HG03045 (cell line): ENCODE results near the gene ADAMTS13.

ENCODE experiments used
- ATAC-seq: cut with Tn5 transposase; IDR thresholded peaks from one replicate; pipeline ENCODE4 v1.9.1; 2021; ENCODE audit warnings: mild to moderate bottlenecking, moderate library complexity; ENCODE audit not compliant: unreplicated experiment

The ADAMTS13 gene

DNA sequence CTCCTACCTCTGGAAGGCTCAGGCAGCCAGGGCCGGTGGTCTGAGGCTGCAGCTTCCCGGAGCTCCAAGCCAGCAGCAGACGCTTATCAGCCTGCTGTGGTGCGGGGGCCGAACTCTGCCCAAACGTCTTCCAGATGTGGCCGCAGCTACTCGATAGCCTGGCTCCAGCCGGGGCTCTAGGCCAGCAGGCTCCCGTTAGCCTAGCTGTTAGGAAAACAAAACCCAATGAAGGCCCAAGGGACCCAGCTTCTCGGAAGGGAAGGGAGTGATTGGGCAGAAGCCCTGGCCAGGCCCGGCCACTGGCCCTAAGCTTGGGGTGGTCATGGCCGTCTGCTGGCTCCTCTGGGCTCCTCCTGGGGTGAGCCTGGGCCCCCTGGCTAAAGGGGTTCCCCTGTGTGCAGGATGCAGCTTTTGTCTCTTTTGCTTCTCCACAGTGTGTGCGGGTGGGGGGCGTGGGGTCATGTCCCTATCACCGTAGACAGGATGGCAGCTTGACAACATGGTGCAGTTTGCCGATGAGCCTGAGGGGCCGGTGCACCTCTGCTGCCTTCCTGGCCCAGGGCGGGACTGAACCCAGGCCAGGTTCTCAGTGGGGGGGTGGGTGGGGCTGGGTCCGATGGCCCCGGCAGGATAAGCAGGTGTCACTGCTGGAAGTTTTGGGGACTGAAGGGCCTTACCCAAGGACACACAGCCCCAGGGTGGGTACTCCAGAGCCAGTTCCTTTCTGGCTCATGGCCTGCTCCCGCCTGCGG, 83.9 kb downstream of the ADAMTS13 start:
- ATAC-seq = no peak

DNA sequence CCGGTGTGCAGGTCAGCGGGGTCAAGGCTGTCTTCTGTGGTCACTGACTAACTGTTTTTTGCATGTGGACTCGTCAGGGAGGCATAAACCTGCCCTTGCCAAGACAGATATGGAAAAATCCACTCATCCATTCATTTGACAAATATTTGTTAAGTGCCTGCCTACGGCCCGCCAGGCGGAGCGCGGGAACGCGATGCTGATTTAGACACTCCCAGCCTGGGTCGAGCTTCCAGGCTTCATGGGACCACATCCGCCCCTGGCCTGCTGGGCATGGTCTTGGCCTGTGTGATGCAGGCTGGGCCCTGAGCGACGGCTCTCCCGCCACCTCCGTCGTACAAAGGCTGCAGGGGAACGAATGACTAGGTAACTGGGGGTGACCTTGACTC, 84.5 kb downstream of the ADAMTS13 start:
- ATAC-seq = no peak

DNA sequence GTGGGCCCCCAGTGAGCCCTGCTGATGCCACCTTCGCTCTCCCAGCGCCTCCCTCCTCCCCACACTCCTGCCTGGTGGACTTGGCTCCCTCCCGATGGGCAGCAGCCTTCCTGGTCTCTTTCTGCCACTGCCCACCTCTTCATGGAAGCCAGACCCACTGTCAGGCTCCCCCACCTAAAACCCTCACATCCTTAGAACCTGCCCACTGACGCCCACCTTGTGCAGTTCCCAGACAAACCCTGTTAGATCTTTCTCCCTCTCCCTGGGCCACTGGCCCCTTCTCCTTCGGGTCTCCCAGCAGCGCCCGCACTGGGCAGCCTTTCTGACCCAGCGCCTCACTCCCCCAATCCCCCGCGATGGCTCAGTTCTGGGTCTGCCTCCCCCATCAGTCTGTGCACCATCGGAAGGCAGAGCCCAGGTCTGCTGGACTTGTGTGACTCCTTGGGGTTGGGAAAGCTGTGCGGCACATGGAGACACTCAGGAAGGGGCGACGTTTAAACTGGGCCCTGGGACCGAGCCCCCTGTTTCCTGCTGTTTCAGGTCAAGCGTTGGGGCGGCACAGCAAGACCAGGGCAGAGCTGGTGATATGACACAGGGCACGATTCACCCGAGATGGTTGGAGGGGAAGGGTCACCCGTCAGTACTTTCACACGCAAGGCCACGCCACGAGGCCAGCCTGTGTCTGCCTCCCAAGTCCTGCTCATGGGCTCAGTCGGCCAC, 85.2 kb downstream of the ADAMTS13 start:
- no peak for ATAC-seq

DNA sequence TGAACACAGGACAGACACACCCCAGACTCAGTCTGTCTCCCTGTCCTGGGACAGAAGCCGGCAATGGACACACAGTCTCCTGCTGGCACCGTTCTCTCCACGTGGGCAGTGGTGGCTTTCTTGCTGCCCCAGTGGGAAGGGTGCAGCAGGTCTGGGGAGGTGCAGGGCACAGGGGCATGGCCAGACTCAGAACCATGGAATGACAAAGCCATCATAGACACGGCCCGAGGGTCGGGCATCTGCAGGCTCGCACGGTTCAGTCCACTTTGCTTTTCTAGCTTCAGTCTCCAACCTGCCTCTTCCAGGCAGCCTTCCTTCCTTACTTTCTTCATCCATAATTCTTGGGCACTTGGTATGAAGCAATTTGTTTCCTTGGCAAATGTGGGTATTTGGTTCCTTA, 85.9 kb downstream of the ADAMTS13 start:
- no peak for ATAC-seq
